GM19372 (cell line): Measurements from ENCODE around the gene RAX.

ENCODE experiments used
- ATAC-seq: cut with Tn5 transposase; IDR thresholded peaks from one replicate; pipeline ENCODE4 v1.9.1; 2021; ENCODE audit warnings: mild to moderate bottlenecking, low read depth, moderate library complexity; ENCODE audit not compliant: unreplicated experiment

The RAX gene

GRCh38 chr18:59249199-59249774, 24.0 kb downstream of the RAX start:
- ATAC-seq: no peak

- ATAC-seq: no peak
Measured at GRCh38 chr18:59246796-59247195, 26.5 kb downstream of the RAX start.

GRCh38 chr18:59242906-59243305, 30.3 kb downstream of the RAX start:
- ATAC-seq: no peak

- ATAC-seq: no peak
Measured at GRCh38 chr18:59239642-59240041, 33.6 kb downstream of the RAX start.

GRCh38 chr18:59238385-59238784, 34.9 kb downstream of the RAX start:
- no peak for ATAC-seq

- ATAC-seq: no peak
Measured at GRCh38 chr18:59233017-59233410, 40.2 kb downstream of the RAX start.

- no peak for ATAC-seq
Measured at GRCh38 chr18:59232309-59233016, 40.8 kb downstream of the RAX start.

- ATAC-seq: no peak
Measured at GRCh38 chr18:59231877-59232276, 41.4 kb downstream of the RAX start.

GRCh38 chr18:59231114-59231513, 42.1 kb downstream of the RAX start:
- ATAC-seq: no peak

GRCh38 chr18:59229701-59230443, 43.4 kb downstream of the RAX start:
- ATAC-seq: no peak

- no peak for ATAC-seq
Measured at GRCh38 chr18:59229191-59229590, 44.1 kb downstream of the RAX start.

GRCh38 chr18:59228351-59228750, 44.9 kb downstream of the RAX start:
- no peak for ATAC-seq

- ATAC-seq: no peak
Measured at GRCh38 chr18:59222341-59222740, 50.9 kb downstream of the RAX start.

GRCh38 chr18:59220784-59221765, 52.2 kb downstream of the RAX start:
- ATAC-seq: no peak

- ATAC-seq: no peak
Measured at GRCh38 chr18:59220164-59220783, 53.0 kb downstream of the RAX start.

- no peak for ATAC-seq
Measured at GRCh38 chr18:59219672-59220163, 53.5 kb downstream of the RAX start, which contains the start of gene GRP. Gene GRP (plus strand): TSS chr18:59220158. CDS start chr18:59220266, 108 bp downstream.

- no peak for ATAC-seq
Measured at GRCh38 chr18:59218018-59218417, 55.2 kb downstream of the RAX start.
